ENCODE data around the gene HELLS. TPM values are rescaled to one million over a fixed set of nuclear protein-coding genes. Genes with fewer than 3 reads are reported as not detected.

Gene HELLS
- 10 to 100 TPM; 17.9 to 81.1 TPM for total RNA-seq

DNA sequence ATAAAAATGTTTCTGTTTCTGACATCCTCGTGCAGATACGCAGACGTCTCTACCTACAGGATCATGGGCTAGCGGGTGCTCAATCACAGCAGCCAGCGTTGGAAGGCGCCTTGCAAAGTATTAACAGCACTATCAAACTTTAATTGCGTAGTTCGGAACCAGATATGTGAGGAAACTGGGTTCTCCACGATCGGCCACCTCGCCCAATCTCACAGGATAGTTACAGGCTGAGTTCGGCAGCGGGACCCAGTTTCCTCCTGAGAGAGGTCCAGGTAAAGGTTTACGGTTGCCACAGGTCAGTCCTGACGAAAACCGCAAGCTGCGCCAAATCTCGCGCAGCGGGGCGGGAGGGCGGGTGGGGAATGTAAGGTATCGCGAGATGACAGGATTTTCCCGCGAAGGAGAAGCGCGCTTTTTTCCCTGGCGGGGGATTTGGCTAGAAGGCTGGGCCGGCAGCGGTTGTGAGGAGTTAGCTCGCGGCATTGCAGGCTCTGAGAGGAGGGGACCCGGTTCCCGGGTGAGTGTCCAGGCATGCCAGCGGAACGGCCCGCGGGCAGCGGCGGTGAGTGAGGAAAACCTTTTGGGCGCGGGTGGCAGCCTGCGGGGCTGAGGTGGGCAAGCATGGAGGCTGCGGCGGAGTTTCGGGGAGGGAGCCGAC, at the start of gene HELLS:
HELLS (plus strand) TSS at position 398 of the 658 bp plus-strand sequence; CDS start at position 532, 134 bp downstream.
- no peaks in the 10 kb centered on the region for H3K27me3 ChIP-seq
- intact Hi-C loops (cut with DNase I): no loop called here
- peak; percentile 91 for DNase-seq
- peak within 1 kb of the TSS; percentile 82 to 87 for H3K9ac ChIP-seq (ENCODE audit: low read depth in 2 of 2, low read length in 2 of 2)
- no peaks in the 10 kb centered on the region for H3K36me3 ChIP-seq
- TF ChIP-seq, protein P1, sequence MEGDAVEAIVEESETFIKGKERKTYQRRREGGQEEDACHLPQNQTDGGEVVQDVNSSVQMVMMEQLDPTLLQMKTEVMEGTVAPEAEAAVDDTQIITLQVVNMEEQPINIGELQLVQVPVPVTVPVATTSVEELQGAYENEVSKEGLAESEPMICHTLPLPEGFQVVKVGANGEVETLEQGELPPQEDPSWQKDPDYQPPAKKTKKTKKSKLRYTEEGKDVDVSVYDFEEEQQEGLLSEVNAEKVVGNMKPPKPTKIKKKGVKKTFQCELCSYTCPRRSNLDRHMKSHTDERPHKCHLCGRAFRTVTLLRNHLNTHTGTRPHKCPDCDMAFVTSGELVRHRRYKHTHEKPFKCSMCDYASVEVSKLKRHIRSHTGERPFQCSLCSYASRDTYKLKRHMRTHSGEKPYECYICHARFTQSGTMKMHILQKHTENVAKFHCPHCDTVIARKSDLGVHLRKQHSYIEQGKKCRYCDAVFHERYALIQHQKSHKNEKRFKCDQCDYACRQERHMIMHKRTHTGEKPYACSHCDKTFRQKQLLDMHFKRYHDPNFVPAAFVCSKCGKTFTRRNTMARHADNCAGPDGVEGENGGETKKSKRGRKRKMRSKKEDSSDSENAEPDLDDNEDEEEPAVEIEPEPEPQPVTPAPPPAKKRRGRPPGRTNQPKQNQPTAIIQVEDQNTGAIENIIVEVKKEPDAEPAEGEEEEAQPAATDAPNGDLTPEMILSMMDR (IDR thresholded peaks at IDR 0.05): no peak
- no peaks in the 10 kb centered on the region for H3K4me1 ChIP-seq
- H3K27ac ChIP-seq: peak within 1 kb of the TSS; percentile 77
- peak within 1 kb of the TSS; percentile 86 for H3K4me3 ChIP-seq
- H3K9me3 ChIP-seq: no peaks in the 10 kb centered on the region

DNA sequence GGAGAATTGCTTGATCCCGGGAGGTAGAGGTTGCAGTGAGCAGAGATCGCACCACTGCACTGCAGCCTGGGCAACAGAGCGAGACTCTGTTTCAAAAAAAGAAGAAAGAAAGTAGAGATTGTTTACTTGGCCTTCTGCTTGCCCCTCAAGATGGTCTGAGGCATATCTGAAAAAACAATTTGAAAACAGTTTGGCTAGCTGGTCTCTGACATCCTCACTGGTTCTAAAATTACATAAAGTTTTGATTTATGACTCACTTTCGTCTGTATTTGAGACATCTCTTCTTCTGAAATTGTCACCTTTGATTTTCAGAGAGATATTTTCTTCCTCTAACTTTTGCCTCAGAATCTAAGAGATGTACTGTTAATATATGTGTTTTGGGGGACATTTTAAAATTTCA, 49.6 kb upstream of the HELLS start:
- no peak for DNase-seq

DNA sequence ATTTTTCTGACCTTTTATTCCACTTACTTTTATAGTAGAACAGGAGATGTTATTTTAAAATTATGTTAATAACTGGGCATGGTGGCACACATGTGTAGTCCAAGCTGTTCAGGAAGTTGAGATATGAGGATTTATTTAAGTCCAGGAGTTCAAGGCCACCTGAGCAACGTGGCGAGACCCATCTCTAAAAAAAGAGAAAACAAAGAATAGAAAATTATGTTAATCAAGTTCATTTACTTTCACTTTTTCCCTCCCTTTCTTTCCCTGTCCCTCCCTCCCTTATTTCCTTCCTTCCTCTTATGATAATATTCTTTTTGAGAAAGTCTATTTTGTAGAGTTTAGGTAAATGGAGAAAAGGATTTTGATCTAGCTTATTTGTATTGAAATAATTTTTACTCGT, 48.9 kb upstream of the HELLS start:
- intact Hi-C loops (cut with DNase I): no loop called here
- H3K9me3 ChIP-seq: no peaks in the 10 kb centered on the region

More for the DNA sequence above, 49.6 kb upstream of the HELLS start:
- no peak overlapping the region for H3K4me3 ChIP-seq
- H3K27ac ChIP-seq: no peak overlapping the region
- H3K4me1 ChIP-seq: no peaks in the 10 kb centered on the region
- TF ChIP-seq, protein P1 (IDR thresholded peaks at IDR 0.05): no peak
- no peak overlapping the region for H3K9ac ChIP-seq (ENCODE audit: low read depth in 2 of 2, low read length in 2 of 2)
- no peaks in the 10 kb centered on the region for H3K9me3 ChIP-seq
- intact Hi-C loops (cut with DNase I): no loop called here
- H3K36me3 ChIP-seq: no peaks in the 10 kb centered on the region
- no peaks in the 10 kb centered on the region for H3K27me3 ChIP-seq

DNA sequence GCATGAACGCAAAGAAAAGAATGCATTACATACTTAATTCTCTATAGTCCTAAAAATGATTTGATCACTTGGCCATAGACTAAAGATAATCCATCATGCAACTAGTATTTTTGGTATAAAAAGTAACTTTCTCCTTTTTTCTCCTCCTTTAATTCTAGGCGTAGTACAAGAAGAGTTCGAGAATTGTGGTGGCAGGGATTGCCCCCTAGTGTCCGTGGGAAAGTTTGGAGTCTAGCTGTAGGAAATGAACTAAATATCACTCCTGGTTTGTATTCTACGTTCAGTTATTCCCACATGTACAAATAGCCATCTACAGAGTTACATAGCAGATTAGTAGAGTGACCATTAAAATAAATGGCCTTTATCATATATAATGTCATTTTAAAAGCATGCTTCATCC, 45.5 kb upstream of the HELLS start:
- H3K27me3 ChIP-seq: no peaks in the 10 kb centered on the region

More for the DNA sequence above, 48.9 kb upstream of the HELLS start:
- no peak overlapping the region for H3K9ac ChIP-seq (ENCODE audit: low read depth in 2 of 2, low read length in 2 of 2)
- no peaks in the 10 kb centered on the region for H3K27me3 ChIP-seq
- H3K4me1 ChIP-seq: no peaks in the 10 kb centered on the region
- no peak for DNase-seq
- no peak overlapping the region for H3K27ac ChIP-seq
- TF ChIP-seq, protein P1 (IDR thresholded peaks at IDR 0.05): no peak
- no peak overlapping the region for H3K4me3 ChIP-seq
- no peaks in the 10 kb centered on the region for H3K36me3 ChIP-seq

DNA sequence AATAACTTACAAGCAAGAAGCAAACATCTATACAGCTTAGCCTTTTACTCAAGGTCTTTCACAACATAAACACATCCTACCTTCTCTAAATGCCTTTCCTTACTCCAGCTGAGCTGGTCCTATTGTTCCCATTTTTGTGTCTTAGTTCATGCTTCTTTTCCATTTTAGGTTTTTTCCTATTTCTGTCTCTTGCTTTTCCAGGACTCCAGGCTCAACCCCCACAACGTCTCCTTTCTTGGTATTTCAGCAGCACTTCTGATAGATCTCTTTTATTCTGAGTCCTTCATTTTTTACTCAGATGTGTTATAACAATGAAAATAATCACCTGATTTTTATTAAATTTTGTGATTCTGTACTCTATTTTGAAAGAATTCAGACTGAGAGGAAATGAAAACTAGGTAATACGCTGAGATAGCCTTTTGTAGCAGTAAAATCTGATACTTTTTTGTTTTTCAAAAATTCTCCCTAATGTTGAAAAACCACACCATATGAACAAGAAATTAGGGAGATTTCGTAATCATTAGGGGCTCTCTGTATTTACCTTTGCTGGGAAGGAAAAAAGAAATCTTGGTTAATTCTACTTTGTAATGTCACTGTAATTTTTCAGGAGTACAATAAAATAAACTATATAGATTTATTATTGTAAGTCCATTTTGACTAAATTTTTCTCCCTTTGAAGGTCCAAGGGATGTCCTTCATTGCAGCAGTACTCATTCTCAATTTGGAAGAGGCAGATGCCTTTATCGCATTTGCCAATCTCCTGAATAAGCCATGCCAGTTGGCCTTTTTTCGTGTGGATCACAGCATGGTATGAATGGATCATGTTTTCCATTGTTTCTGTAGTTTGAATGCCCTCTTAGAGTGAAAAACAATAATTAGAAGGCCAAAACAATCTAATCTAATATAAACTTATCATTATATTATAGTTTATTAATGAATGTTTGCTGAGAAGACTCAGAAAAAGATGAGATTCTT, 24.0 kb upstream of the HELLS start:
- Histone ChIP-seq H3K4me1 (no peaks in the 10 kb centered on the region), H3K4me3 (no peak overlapping the region), H3K9me3 (no peaks in the 10 kb centered on the region), H3K9ac (ENCODE audit: low read depth in 2 of 2, low read length in 2 of 2) (no peak overlapping the region), H3K36me3 (no peaks in the 10 kb centered on the region), H3K27ac (no peak overlapping the region), H3K27me3 (no peaks in the 10 kb centered on the region)
- DNase-seq: no peak
- TF ChIP-seq, protein P1 (IDR thresholded peaks at IDR 0.05): no peak
- intact Hi-C loops (cut with DNase I): no loop called here

More for the DNA sequence above, 45.5 kb upstream of the HELLS start:
- no peak overlapping the region for H3K4me3 ChIP-seq
- no peak overlapping the region for H3K27ac ChIP-seq
- no peaks in the 10 kb centered on the region for H3K9me3 ChIP-seq
- TF ChIP-seq, protein P1 (IDR thresholded peaks at IDR 0.05): no peak
- no peaks in the 10 kb centered on the region for H3K36me3 ChIP-seq
- intact Hi-C loops (cut with DNase I): no loop called here
- no peak for DNase-seq
- H3K9ac ChIP-seq (ENCODE audit: low read depth in 2 of 2, low read length in 2 of 2): no peak overlapping the region
- no peaks in the 10 kb centered on the region for H3K4me1 ChIP-seq
